Right lobe of liver (tissue), 6 donors: ENCODE results near the gene BMP5. TPM values are rescaled to one million over a fixed set of nuclear protein-coding genes. Genes with fewer than 3 reads are reported as not detected.
A peak's percentile ranks its signal among the peaks of the same experiment; 100 is the strongest.

Experiments used
- ATAC-seq, 4 donors: fragments of 200-7000 bp; cut with Tn5 transposase; one replicate each; pipeline ENCODE4 v1.9.1; 2020; ENCODE audit warnings: mild to moderate bottlenecking in 4 of 4, moderate library complexity in 4 of 4
- DNase-seq, 3 donors: peaks; one replicate each; pipeline ENCODE4 v3.0.0-alpha.2; 2020
- H3K27ac ChIP-seq, 3 donors: fragments of 200-600 bp; one replicate each; pipeline ENCODE4 v1.8.0; 2022
- H3K27me3 ChIP-seq, 2 donors: fragments of 200-600 bp; one replicate each; pipeline ENCODE4 v1.8.0; 2022
- H3K36me3 ChIP-seq, 4 donors: fragments of 200-600 bp; sonication (generic) in 1 of 4; one replicate each; pipeline versions ENCODE4 v1.5.1 to v1.8.0; 2017 to 2022; ENCODE audit warnings: control low read depth in 1 of 4
- H3K4me1 ChIP-seq, 4 donors: fragments of 200-600 bp; sonication (generic) in 1 of 4; one replicate each; pipeline versions ENCODE4 v1.5.1 to v1.8.0; 2017 to 2022; ENCODE audit warnings: control low read depth in 1 of 4
- H3K4me3 ChIP-seq, 3 donors: fragments of 200-600 bp; one replicate each; pipeline ENCODE4 v1.8.0; 2022
- H3K9me3 ChIP-seq, 4 donors: fragments of 200-600 bp; sonication (generic) in 1 of 4; one replicate each; pipeline versions ENCODE4 v1.5.1 to v1.8.0; 2017 to 2022; ENCODE audit warnings: control low read depth in 1 of 4
- POLR2A ChIP-seq: fragments of 450-650 bp; IDR thresholded peaks from one replicate; pipeline ENCODE4 v1.6.1; 2017; ENCODE audit warnings: antibody characterized with exemption, mild to moderate bottlenecking
- WGBS: methylation state at CpG from one replicate; pipeline ENCODE4 v1.1.6; 2018; ENCODE audit warnings: low coverage, low lambda C conversion rate; ENCODE audit not compliant: insufficient coverage; ENCODE audit errors: missing lambda C conversion rate; 5-methylcytosine and 5-hydroxymethylcytosine counted together
- intact Hi-C, 2 donors: fragments of 100-400 bp; cut with DNase I; formaldehyde crosslinking; loops; one replicate each; pipeline versions ENCODE4 v1.11.2 to v1.14.1; 2022
- total RNA-seq, 6 experiments: library from RNA; depleted of rRNA in 2 of 6; stranded (reverse); fragments of >200 nt in 2 of 6; fragmentation: NEBNext Ultra II Directional in 3 of 6; extraction: Animal tissue kit (Norgen Biotek cat#: 25700) in 3 of 6; gene quantifications; one replicate each; pipeline versions ENCODE4 v1.1.0 to v1.2.4, GENCODE V29; 2016 to 2023
- TF ChIP-seq, protein P1 (sequence below), 4 donors: fragments of 200-600 bp in 3 of 4; fragments of 450-650 bp in 1 of 4; IDR thresholded peaks; one replicate each; pipeline versions ENCODE4 v1.5.1 to v1.8.0; 2016 to 2022; ENCODE audit warnings: antibody characterized with exemption in 4 of 4, mild to moderate bottlenecking in 2 of 4
- donor health status: DM: no; HTN: yes; CAD: no.
- donor health status: DM: no; HTN: no; CAD: no.
- donor health status: DM: no; HTN: no; CAD: no.
- donor health status: DM: no; HTN: yes; CAD: no.
- donor health status: DM: no; HTN: yes; CAD: no.

BMP5 gene
- total RNA-seq, 6 experiments from 2014 or later, result 0.18 to 0.95 (median 0.49) TPM

DNA sequence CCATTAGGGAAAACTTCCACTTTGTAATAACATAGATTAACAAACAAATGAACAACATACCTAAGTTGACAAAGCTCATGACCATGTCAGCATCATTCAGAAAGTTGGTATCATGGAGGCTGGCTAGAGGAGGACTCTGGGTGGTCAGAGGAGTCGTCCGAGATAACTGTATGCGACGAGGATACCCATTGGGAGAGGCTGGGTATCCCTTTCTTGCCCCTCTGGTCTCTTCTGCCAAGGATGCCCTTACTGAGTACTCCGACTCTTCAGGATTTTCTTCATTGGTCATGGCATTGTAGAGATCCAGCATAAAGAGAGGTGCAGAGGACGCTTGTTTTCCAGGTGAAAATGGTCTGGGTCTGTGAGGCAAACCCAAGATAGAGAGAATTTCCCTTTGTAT lies 1.1 kb downstream of the BMP5 start:
- no peak for TF ChIP-seq POLR2A
- TF ChIP-seq, protein P1, sequence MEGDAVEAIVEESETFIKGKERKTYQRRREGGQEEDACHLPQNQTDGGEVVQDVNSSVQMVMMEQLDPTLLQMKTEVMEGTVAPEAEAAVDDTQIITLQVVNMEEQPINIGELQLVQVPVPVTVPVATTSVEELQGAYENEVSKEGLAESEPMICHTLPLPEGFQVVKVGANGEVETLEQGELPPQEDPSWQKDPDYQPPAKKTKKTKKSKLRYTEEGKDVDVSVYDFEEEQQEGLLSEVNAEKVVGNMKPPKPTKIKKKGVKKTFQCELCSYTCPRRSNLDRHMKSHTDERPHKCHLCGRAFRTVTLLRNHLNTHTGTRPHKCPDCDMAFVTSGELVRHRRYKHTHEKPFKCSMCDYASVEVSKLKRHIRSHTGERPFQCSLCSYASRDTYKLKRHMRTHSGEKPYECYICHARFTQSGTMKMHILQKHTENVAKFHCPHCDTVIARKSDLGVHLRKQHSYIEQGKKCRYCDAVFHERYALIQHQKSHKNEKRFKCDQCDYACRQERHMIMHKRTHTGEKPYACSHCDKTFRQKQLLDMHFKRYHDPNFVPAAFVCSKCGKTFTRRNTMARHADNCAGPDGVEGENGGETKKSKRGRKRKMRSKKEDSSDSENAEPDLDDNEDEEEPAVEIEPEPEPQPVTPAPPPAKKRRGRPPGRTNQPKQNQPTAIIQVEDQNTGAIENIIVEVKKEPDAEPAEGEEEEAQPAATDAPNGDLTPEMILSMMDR (IDR thresholded peaks at IDR 0.05), result no peak
- H3K27ac ChIP-seq, result no peak overlapping the region
- 8% methylated on average over 4 of the region's 6 CpGs for WGBS
- H3K4me3 ChIP-seq, result peak overlapping the region in 1 of 3 donors; percentile 6
- H3K36me3 ChIP-seq, result no peaks in the 10 kb centered on the region
- H3K4me1 ChIP-seq, result no peaks in the 10 kb centered on the region
- no peaks in the 10 kb centered on the region for H3K27me3 ChIP-seq
- intact Hi-C loops, result no loop called here
- no peak for ATAC-seq
- no peaks in the 10 kb centered on the region for H3K9me3 ChIP-seq
- no peak for DNase-seq

DNA sequence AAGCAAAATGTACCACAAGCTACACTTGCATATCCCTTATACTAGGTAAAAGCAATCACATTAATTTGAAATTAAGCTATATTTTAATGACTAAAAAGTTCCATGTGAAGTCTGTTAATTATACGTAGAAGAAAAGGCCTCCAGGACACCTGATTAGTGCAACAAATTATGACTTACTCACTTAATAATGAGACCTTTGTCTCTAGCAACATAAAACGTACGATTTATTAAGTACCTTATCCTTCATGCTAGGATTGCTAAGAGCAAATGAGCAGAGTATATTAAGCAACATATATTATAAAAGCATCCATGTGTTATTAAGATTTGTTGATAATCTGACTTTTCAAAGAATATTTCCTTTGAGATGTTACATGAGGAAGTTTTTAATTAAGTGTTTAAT lies 2.5 kb downstream of the BMP5 start:
- Histone ChIP-seq H3K4me1 (no peaks in the 10 kb centered on the region), H3K4me3 (no peak overlapping the region), H3K27me3 (no peaks in the 10 kb centered on the region), H3K9me3 (no peaks in the 10 kb centered on the region), H3K27ac (no peak overlapping the region), H3K36me3 (no peaks in the 10 kb centered on the region)
- DNase-seq, result no peak
- no peak for ATAC-seq
- WGBS, result 42% methylated on average over 3 of the region's 3 CpGs
- TF ChIP-seq, protein P1 (IDR thresholded peaks at IDR 0.05), result no peak
- no peak for TF ChIP-seq POLR2A
- intact Hi-C loops, result no loop called here

DNA sequence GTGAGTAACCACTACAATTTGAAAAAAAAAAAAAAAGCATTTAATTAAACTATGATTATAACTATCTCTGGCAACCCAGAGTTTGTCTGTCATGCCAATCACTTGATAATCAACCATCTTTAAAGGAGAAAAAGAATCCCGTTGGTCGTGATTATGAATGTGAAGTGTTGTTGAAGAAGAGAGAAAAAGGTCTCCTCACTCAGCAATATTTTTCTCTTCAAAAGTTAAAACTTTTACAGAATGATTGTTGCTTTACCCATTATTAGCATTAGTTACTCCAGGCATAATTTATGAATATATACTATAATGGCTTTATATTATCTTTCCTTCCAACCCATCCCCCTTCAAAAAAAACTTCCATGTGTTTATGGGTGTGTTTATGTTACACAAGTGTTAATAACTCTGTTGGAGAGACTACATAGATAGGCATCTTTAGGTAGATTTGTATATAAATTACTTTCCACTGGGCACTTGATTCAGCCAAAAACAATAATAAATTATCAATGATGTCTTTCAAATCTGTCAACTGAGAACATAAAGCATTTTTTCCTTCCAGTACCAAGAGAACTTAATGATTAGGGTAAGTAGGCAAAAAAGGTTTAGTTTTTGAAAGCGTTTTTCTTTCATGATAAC lies 5.1 kb downstream of the BMP5 start:
- Histone ChIP-seq H3K36me3 (no peaks in the 10 kb centered on the region), H3K4me3 (no peak overlapping the region), H3K27me3 (no peaks in the 10 kb centered on the region), H3K27ac (no peak overlapping the region), H3K9me3 (no peaks in the 10 kb centered on the region), H3K4me1 (no peaks in the 10 kb centered on the region)
- DNase-seq (no peak), ATAC-seq (no peak)
- TF ChIP-seq, protein P1 (IDR thresholded peaks at IDR 0.05), result no peak
- TF ChIP-seq POLR2A, result no peak
- intact Hi-C loops, result no loop called here
- 35% methylated on average over 3 of the region's 3 CpGs for WGBS

DNA sequence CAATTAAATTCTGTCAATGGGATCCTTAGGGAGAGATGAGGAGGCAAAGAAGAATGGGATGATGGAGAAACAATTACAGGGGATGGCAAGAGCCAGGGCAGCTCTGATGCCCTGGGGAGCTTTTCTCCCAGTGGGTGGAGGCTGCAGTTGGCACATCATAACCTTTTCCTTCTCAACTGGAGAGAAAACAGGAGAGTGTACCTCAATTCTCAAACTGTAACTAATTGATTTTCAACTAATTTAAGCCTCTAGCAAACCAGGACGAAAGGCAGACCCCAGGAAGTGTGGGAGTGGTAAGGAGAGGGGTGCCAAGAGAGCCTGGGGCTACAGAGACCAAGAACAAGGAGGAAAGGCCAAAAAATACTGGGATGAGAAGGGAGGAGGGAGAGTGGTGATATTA lies 5.7 kb downstream of the BMP5 start:
- Histone ChIP-seq H3K27me3 (no peaks in the 10 kb centered on the region), H3K36me3 (no peaks in the 10 kb centered on the region), H3K27ac (no peak overlapping the region), H3K9me3 (no peaks in the 10 kb centered on the region), H3K4me1 (no peaks in the 10 kb centered on the region), H3K4me3 (no peak overlapping the region)
- intact Hi-C loops, result no loop called here
- 13% methylated on average over 1 of the region's 1 CpG for WGBS
- ATAC-seq, result no peak
- TF ChIP-seq POLR2A, result no peak
- TF ChIP-seq, protein P1 (IDR thresholded peaks at IDR 0.05), result no peak
- no peak for DNase-seq
